B cell (primary cell): Measurements from ENCODE around the gene EVA1A.

Experiments used
- CTCF ChIP-seq: fragments of 200-600 bp; IDR thresholded peaks from one replicate; pipeline ENCODE4 v1.8.0; 2022; ENCODE audit warnings: antibody characterized with exemption, mild to moderate bottlenecking
- EZH2 ChIP-seq: IDR thresholded peaks from 2 replicates; pipeline ENCODE4 v1.6.1; 2012; ENCODE audit warnings: borderline replicate concordance, low read depth, mild to moderate bottlenecking, moderate library complexity, low read length; ENCODE audit not compliant: insufficient read depth, poor library complexity, severe bottlenecking

- TF ChIP-seq EZH2 (no peak), CTCF (no peak)
Observed at GRCh38 chr2:75456111-75456510, 104.6 kb downstream of the EVA1A start.
